ENCODE results near the gene HCCS. TPM values are rescaled to one million over a fixed set of nuclear protein-coding genes. Genes with fewer than 3 reads are reported as not detected.

HCCS gene
- total RNA-seq, 3 donors from 2014 or later (not counting 1 experiment from before 2014, with no cell fraction given) = 6.4 to 9.0 (median 7.1) TPM

GRCh38 chrX:11066812-11067211, 44.3 kb upstream of the HCCS start:
- no peak for TF ChIP-seq CTCF (IDR thresholded peaks at IDR 0.05)
- H3K36me3 Mint-ChIP-seq = no peaks in the 10 kb centered on the region
- ATAC-seq = no peak
- no peak overlapping the region for H3K27ac Mint-ChIP-seq
- Histone ChIP-seq H3K9me3 (ENCODE audit: control insufficient read depth, insufficient read depth, low read length) (no peaks in the 10 kb centered on the region), H3K27ac (ENCODE audit: low read length) (no peak overlapping the region), H3K4me3 (ENCODE audit: low read length) (no peak overlapping the region), H3K36me3 (ENCODE audit: control insufficient read depth, insufficient read depth, low read length) (no peaks in the 10 kb centered on the region), H3K27me3 (ENCODE audit: control insufficient read depth, insufficient read depth, low read length) (no peaks in the 10 kb centered on the region), H3K4me1 (ENCODE audit: control insufficient read depth, insufficient read depth, low read length) (no peaks in the 10 kb centered on the region)
- DNase-seq = no peak
- no peak overlapping the region for H3K4me3 Mint-ChIP-seq
- no peaks in the 10 kb centered on the region for H3K27me3 Mint-ChIP-seq (ENCODE audit: low read depth in 2 of 2)
- H3K9me3 Mint-ChIP-seq = no peaks in the 10 kb centered on the region
- 86% methylated on average over 1 of the region's 2 CpGs for WGBS (ENCODE audit: insufficient coverage)
- no peaks in the 10 kb centered on the region for H3K4me1 Mint-ChIP-seq
- intact Hi-C loops (cut with micrococcal nuclease) = no loop called here

GRCh38 chrX:11073381-11073780, 37.8 kb upstream of the HCCS start:
- intact Hi-C loops (cut with micrococcal nuclease) = no loop called here
- no CpG with 5 or more reads among the region's 1 CpG for WGBS (ENCODE audit: insufficient coverage)

GRCh38 chrX:11080741-11081305, 30.3 kb upstream of the HCCS start:
- Mint-ChIP-seq H3K27me3 (ENCODE audit: low read depth in 2 of 2) (peaks cover 0 to 5% of the 10 kb centered on the region in 2 donors), H3K27ac (no peak overlapping the region), H3K36me3 (no peaks in the 10 kb centered on the region), H3K4me3 (no peak overlapping the region), H3K4me1 (no peaks in the 10 kb centered on the region), H3K9me3 (peaks cover 0 to 2% of the 10 kb centered on the region in 2 donors)
- no CpG with 5 or more reads among the region's 4 CpGs for whole genome bisulfite sequencing (ENCODE audit: insufficient coverage)
- Histone ChIP-seq H3K9me3 (ENCODE audit: control insufficient read depth, insufficient read depth, low read length) (no peaks in the 10 kb centered on the region), H3K4me3 (ENCODE audit: low read length) (no peak overlapping the region), H3K27ac (ENCODE audit: low read length) (no peak overlapping the region), H3K27me3 (ENCODE audit: control insufficient read depth, insufficient read depth, low read length) (no peaks in the 10 kb centered on the region), H3K36me3 (ENCODE audit: control insufficient read depth, insufficient read depth, low read length) (no peaks in the 10 kb centered on the region), H3K4me1 (ENCODE audit: control insufficient read depth, insufficient read depth, low read length) (no peaks in the 10 kb centered on the region)
- intact Hi-C loops (cut with micrococcal nuclease) = no loop called here
- DNase-seq = no peak
- no peak for TF ChIP-seq CTCF (IDR thresholded peaks at IDR 0.05)
- no peak for ATAC-seq

More at GRCh38 chrX:11073381-11073780, 37.8 kb upstream of the HCCS start:
- Histone ChIP-seq H3K27ac (ENCODE audit: low read length) (no peak overlapping the region), H3K4me1 (ENCODE audit: control insufficient read depth, insufficient read depth, low read length) (no peaks in the 10 kb centered on the region), H3K4me3 (ENCODE audit: low read length) (no peak overlapping the region), H3K9me3 (ENCODE audit: control insufficient read depth, insufficient read depth, low read length) (no peaks in the 10 kb centered on the region), H3K27me3 (ENCODE audit: control insufficient read depth, insufficient read depth, low read length) (no peaks in the 10 kb centered on the region), H3K36me3 (ENCODE audit: control insufficient read depth, insufficient read depth, low read length) (no peaks in the 10 kb centered on the region)
- DNase-seq (no peak), ATAC-seq (no peak)
- Mint-ChIP-seq H3K27ac (no peak overlapping the region), H3K4me1 (no peaks in the 10 kb centered on the region), H3K27me3 (ENCODE audit: low read depth in 2 of 2) (peaks cover 0 to 7% of the 10 kb centered on the region in 2 donors), H3K36me3 (no peaks in the 10 kb centered on the region), H3K4me3 (no peak overlapping the region), H3K9me3 (no peaks in the 10 kb centered on the region)
- TF ChIP-seq CTCF (IDR thresholded peaks at IDR 0.05) = no peak

- peaks cover 0 to 4% of the 10 kb centered on the region in 2 donors for H3K9me3 Mint-ChIP-seq
- no peaks in the 10 kb centered on the region for H3K36me3 ChIP-seq (ENCODE audit: control insufficient read depth, insufficient read depth, low read length)
- H3K9me3 ChIP-seq (ENCODE audit: control insufficient read depth, insufficient read depth, low read length) = no peaks in the 10 kb centered on the region
- no peak overlapping the region for H3K27ac Mint-ChIP-seq
- H3K4me3 ChIP-seq (ENCODE audit: low read length) = no peak overlapping the region
- WGBS (ENCODE audit: insufficient coverage) = no CpG with 5 or more reads among the region's 2 CpGs
- ATAC-seq (no peak), DNase-seq (no peak)
- H3K4me1 Mint-ChIP-seq = no peaks in the 10 kb centered on the region
- no peak overlapping the region for H3K4me3 Mint-ChIP-seq
- H3K36me3 Mint-ChIP-seq = no peaks in the 10 kb centered on the region
- TF ChIP-seq CTCF (IDR thresholded peaks at IDR 0.05) = no peak
- no peaks in the 10 kb centered on the region for H3K27me3 ChIP-seq (ENCODE audit: control insufficient read depth, insufficient read depth, low read length)
- H3K27ac ChIP-seq (ENCODE audit: low read length) = no peak overlapping the region
- intact Hi-C loops (cut with micrococcal nuclease) = no loop called here
- H3K4me1 ChIP-seq (ENCODE audit: control insufficient read depth, insufficient read depth, low read length) = no peaks in the 10 kb centered on the region
- no peaks in the 10 kb centered on the region for H3K27me3 Mint-ChIP-seq (ENCODE audit: low read depth in 2 of 2)
Measured at GRCh38 chrX:11081511-11081910, 29.6 kb upstream of the HCCS start.
